Measurements from ENCODE around the gene KRT72. TPM values are rescaled to one million over a fixed set of nuclear protein-coding genes. Genes with fewer than 3 reads are reported as not detected.

Gene KRT72
- total RNA-seq, 1 donor from 2014 or later, result 0.09 TPM

DNA sequence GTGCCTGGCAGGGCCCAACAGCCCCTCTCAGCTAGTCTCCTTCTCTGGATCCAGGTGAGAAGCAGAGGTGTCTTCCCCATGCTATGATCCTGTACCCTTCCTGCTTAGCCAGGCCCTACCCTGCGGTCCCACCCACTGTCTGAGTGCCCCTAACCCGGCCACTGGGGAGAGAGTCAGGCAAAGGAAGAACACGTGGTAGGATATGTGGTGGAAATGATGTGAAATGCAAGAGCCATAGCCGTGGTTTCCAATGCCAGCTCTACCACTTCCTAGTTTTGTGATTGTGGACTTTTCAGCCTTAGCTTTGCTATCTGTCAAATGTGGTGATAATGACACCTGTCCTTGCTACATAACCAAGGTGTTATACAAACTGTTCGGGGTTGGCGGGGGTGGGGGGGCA, 34.9 kb upstream of the KRT72 start:
- H3K27ac Mint-ChIP-seq, result no peak overlapping the region
- peaks cover 18% of the 10 kb centered on the region for H3K27me3 Mint-ChIP-seq
- H3K36me3 Mint-ChIP-seq (ENCODE audit: low read depth), result no peaks in the 10 kb centered on the region
- no peak for DNase-seq
- peaks cover 20% of the 10 kb centered on the region for H3K4me1 Mint-ChIP-seq
- H3K9me3 Mint-ChIP-seq, result peaks cover 4% of the 10 kb centered on the region
- H3K4me3 Mint-ChIP-seq, result no peak overlapping the region
- intact Hi-C loops (cut with micrococcal nuclease), result no loop called here

DNA sequence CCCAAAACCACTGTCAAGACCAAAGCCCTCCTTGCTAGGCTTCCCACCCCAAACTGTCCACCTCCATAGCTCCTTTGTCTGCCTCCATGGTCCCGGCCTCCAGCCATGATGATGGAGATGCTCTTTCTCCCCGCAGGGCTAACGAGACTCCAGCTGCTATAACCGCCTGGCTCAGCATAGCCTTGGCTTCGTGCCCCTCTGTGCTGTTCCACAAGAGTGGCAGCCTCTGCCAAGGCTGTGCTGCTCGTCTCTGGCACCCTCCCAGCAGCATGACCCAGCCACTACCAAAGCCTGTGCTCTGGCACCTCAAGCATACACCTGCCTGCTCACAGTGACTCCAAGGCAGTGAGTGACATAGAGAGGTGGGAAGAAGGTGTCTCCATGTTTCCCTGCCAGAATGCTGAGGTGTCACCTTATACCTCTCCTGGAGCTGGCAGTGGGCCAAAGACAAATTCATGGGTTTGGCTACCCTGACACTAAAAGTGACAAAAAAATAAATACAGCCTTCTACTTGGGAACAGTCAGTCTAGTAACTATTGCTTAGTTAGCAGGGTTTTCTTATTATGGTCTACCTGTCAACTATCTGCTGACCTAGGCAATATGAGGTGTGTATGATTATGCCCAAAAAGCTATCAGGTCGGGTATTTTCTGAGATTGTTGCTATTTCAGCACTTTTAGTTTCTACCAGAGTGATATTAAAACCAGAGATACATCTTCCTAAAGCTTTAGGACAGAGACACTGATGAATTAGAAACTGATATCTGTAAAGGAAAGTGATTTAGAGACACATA, 33.2 kb upstream of the KRT72 start:
- intact Hi-C loops (cut with micrococcal nuclease), result no loop called here
- Mint-ChIP-seq H3K27me3 (peaks cover 12% of the 10 kb centered on the region), H3K27ac (peak overlapping the region; percentile 60), H3K4me1 (peaks cover 32% of the 10 kb centered on the region), H3K36me3 (ENCODE audit: low read depth) (no peaks in the 10 kb centered on the region), H3K4me3 (no peak overlapping the region), H3K9me3 (peaks cover 2% of the 10 kb centered on the region)
- DNase-seq, result no peak

DNA sequence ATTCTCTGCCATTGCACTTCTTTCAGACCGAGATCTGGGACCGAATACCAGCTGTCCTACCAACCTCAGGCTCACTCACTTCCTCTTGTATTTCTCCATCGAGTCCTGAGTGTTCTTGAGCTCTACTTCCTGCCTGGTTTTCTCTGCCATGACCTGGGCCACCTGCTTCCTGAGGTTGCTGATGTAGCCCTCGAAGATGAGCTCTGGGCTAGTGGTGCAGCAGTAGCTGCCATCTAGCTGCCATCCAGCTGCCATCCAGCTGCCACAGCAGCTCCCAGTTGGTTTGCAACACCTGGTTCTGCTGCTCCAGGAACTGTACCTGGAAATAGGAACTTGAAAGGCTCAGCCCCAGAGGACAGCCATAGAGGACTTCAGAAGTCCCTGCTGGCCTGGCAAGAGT, 32.1 kb upstream of the KRT72 start:
- intact Hi-C loops (cut with micrococcal nuclease), result no loop called here
- no peak overlapping the region for H3K27ac Mint-ChIP-seq
- H3K36me3 Mint-ChIP-seq (ENCODE audit: low read depth), result no peaks in the 10 kb centered on the region
- DNase-seq, result peak; percentile 78
- no peaks in the 10 kb centered on the region for H3K9me3 Mint-ChIP-seq
- H3K4me3 Mint-ChIP-seq, result no peak overlapping the region
- H3K4me1 Mint-ChIP-seq, result peaks cover 33% of the 10 kb centered on the region
- H3K27me3 Mint-ChIP-seq, result peaks cover 7% of the 10 kb centered on the region

DNA sequence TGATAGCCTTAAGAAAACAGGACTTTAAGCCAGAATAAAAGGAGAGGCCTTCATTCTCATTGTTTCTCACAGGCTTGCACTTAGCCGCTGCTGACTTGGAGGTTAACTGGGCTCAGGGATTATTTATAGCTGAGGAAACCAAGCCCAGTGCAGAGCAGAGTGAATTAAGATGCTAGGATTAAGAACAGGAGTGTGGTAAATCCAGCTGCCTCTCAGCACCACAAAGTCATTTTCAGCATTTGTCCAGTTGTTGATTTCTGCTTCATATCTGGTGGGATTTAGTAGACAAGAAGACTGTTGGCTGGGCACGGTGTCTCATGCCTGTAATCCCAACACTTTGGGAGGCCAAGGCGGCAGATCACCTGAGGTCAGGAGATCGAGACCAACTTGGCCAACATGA, 31.4 kb upstream of the KRT72 start:
- Mint-ChIP-seq H3K4me3 (no peak overlapping the region), H3K36me3 (ENCODE audit: low read depth) (no peaks in the 10 kb centered on the region), H3K9me3 (no peaks in the 10 kb centered on the region), H3K4me1 (peaks cover 34% of the 10 kb centered on the region), H3K27ac (no peak overlapping the region), H3K27me3 (peaks cover 6% of the 10 kb centered on the region)
- no peak for DNase-seq
- intact Hi-C loops (cut with micrococcal nuclease), result no loop called here

DNA sequence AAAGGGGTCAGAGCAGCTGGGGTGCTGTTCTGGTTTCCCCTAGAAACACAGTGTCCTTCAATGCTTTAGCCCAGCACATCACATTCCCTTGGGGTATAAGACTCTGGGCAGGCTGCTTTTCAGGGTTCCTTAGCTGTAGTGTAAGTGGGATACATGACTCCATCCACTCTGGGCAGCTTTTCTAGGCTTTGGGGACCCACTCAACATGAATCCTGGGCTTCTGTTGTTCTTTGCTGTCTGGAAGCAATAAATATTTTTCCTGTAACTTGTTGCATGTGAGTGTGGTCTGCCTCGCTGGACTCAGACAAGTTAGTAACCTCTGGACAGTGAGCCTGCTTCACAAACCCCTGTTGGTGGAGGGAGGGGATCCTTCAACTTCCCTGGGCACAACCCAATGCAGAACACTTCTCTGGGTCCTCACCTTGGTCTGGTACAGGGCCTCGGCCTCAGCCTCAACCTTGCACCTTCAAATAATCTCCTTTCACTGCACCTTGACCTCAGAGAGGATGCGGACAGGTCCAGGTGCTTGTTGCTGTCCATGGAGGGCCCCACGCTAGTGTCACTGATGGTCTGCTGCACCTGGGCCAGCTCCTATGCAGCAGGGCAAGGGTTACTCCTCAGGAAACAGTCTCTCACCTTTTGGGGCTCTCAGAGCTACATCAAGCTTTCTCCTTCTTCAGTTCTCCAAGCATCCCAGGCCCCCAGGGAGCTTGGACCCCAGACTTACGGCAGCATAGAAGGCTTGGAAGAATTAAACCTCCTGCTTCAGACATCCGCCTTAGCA, 30.6 kb upstream of the KRT72 start:
- intact Hi-C loops (cut with micrococcal nuclease), result no loop called here
- DNase-seq, result no peak
- H3K27me3 Mint-ChIP-seq, result peaks cover 5% of the 10 kb centered on the region
- peaks cover 37% of the 10 kb centered on the region for H3K4me1 Mint-ChIP-seq
- no peaks in the 10 kb centered on the region for H3K9me3 Mint-ChIP-seq
- no peaks in the 10 kb centered on the region for H3K36me3 Mint-ChIP-seq (ENCODE audit: low read depth)
- no peak overlapping the region for H3K4me3 Mint-ChIP-seq
- H3K27ac Mint-ChIP-seq, result no peak overlapping the region

DNA sequence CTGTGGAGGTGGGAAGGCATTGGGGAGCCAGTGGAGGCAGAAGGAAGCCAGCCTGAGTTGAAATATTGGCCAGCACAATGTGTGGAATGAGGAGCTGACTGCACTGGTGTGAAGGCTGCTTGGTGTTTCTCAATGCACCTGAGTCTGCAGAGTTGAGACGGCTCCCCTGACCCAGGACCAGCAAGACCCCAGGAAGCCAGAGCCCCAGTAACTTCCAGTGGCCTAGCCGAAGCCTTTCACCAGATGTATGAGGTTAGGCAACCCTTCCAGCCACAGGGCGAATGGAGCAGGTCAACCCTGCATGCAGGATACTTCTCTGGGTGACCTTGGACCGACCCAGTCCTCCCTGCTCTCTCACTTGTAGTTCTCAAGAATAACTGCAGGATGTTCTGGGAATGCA, 30.0 kb upstream of the KRT72 start:
- Mint-ChIP-seq H3K9me3 (no peaks in the 10 kb centered on the region), H3K36me3 (ENCODE audit: low read depth) (no peaks in the 10 kb centered on the region), H3K4me1 (peaks cover 35% of the 10 kb centered on the region), H3K27me3 (peaks cover 2% of the 10 kb centered on the region), H3K4me3 (no peak overlapping the region), H3K27ac (no peak overlapping the region)
- no peak for DNase-seq
- intact Hi-C loops (cut with micrococcal nuclease), result no loop called here

DNA sequence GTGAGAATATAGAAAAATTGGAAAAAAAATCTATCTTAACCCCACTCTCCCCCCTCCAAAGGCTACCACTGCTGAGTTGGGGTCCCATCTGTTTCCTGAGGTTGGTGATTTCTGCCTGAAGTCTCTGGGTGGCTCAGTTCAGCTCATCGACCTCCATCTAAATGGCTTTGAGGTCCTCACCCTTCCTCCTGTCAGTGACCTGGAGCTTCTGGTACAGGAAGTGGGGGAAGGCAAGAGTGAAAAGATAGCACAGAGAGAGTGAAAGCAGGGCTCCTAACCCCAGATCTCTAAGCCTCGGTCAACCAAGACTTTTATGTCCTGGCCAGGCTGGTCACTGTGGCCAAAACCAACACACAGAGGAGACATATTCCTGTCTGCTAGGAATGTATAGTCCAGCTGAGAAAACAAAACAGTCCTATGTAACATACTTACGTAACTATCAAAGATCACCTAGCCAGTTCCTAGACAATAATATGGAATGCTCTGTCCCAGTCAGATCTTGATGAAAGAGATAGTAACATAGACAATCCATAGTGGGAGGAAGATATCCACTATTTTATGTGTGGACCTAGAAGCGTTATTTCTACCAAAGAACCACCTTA, 29.4 kb upstream of the KRT72 start:
- H3K4me1 Mint-ChIP-seq, result peaks cover 35% of the 10 kb centered on the region
- H3K27ac Mint-ChIP-seq, result peak overlapping the region; percentile 48
- intact Hi-C loops (cut with micrococcal nuclease), result no loop called here
- no peaks in the 10 kb centered on the region for H3K9me3 Mint-ChIP-seq
- peaks cover 2% of the 10 kb centered on the region for H3K27me3 Mint-ChIP-seq
- DNase-seq, result no peak
- H3K36me3 Mint-ChIP-seq (ENCODE audit: low read depth), result no peaks in the 10 kb centered on the region
- H3K4me3 Mint-ChIP-seq, result peak overlapping the region; percentile 10

DNA sequence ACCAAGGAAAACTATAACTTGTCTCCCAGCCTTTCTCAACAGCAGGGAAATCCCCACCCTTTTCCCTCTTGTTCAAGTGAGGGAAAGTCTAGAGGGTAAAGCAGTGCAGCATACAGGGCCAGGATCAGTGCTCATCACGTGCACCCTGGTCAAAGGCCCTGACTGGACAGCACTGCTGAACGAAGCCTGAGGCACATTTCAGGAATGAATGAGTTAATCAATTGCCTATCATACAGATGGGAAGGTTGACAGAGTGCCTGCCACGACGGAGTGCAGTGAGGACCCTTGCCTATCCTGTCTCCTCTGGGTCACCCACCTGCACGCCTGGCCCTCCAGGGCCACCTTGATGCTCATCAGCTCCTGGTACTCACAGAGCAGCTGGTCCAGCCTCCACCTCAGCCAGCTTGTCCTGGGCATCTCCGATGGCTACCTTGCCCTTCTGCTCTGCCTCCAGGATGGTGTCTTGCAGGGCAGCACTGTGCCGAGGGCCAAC, 28.8 kb upstream of the KRT72 start:
- H3K27me3 Mint-ChIP-seq, result peaks cover 4% of the 10 kb centered on the region
- H3K27ac Mint-ChIP-seq, result no peak overlapping the region
- peaks cover 34% of the 10 kb centered on the region for H3K4me1 Mint-ChIP-seq
- intact Hi-C loops (cut with micrococcal nuclease), result no loop called here
- no peak for DNase-seq
- no peaks in the 10 kb centered on the region for H3K36me3 Mint-ChIP-seq (ENCODE audit: low read depth)
- no peaks in the 10 kb centered on the region for H3K9me3 Mint-ChIP-seq
- peak overlapping the region; percentile 10 for H3K4me3 Mint-ChIP-seq

DNA sequence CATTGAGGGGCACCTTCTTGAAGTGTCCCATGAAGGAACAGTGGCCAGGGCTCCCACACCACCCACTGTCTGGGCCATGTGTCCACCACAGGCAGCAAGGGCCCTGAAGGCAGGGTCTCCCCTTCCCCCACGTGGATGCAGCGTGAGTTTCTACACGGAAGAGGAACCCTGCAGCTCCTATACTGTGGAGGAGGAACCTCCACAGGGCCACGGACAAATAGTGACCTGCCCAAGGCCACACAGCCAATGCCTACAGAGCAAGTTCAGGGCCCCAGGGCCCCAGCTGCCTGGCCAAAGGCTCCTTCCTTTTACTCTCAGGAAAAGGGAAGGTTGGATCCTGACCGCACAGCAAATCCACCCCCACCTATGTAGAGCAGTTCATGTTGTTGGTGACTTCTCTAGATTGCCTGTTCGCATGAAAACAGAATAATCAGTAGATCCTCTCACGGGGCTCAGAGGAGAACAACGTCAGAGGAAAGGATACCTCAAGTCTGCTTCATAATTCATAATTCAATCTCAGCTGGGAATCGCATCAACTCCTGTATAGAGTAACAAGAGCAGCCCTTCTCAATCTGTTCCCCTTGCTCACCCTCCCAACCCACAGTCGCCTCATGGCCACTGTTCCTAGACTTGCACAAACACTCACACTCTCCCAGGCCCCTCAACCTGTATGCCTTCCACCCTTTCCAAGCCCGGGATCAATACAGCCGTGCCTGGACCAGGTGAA, 28.2 kb upstream of the KRT72 start:
- no peaks in the 10 kb centered on the region for H3K9me3 Mint-ChIP-seq
- no peak for DNase-seq
- peaks cover 32% of the 10 kb centered on the region for H3K4me1 Mint-ChIP-seq
- H3K4me3 Mint-ChIP-seq, result no peak overlapping the region
- peaks cover 6% of the 10 kb centered on the region for H3K27me3 Mint-ChIP-seq
- no peak overlapping the region for H3K27ac Mint-ChIP-seq
- no peaks in the 10 kb centered on the region for H3K36me3 Mint-ChIP-seq (ENCODE audit: low read depth)
- intact Hi-C loops (cut with micrococcal nuclease), result no loop called here

DNA sequence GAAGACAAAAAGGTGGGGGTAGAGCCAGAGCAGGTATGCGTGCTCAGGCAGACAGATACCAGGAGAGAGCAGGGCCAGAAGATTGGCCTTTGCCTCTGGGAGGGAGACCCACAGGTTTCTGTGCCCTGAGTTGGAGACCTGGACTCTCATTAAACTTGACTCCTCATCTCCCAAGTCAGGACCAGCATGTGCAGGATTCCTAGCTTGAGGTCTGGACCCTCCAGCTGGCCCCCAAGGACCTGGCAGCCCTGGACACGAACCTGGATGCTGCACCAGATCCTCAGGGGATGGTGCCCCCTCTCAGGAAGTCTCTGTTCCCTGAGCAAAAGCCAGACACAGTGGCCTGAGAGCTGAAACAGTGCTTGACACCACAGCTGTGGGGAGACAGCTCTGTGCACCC, 27.6 kb upstream of the KRT72 start:
- Mint-ChIP-seq H3K4me1 (peaks cover 26% of the 10 kb centered on the region), H3K4me3 (no peak overlapping the region), H3K9me3 (no peaks in the 10 kb centered on the region), H3K36me3 (ENCODE audit: low read depth) (no peaks in the 10 kb centered on the region), H3K27me3 (peaks cover 4% of the 10 kb centered on the region), H3K27ac (no peak overlapping the region)
- DNase-seq, result no peak
- intact Hi-C loops (cut with micrococcal nuclease), result no loop called here

DNA sequence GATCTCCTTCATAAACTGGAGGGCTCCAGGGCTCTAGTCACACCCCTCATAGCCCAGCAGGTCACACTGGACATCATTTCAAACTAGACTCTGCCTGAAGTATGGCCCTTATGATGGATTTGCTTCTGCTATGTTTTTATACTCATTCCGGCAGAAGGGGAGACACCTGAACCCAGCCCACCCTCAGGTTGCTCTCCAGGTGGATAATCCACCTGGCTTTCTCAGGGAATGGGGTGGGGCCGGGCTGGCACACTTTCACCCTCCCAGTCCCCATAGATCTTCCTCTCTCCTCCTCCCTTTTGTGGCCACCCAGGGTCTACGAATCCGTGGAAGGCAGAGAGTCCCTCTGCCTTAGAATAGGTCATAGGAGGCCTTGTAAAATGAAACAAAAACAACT, 26.8 kb upstream of the KRT72 start:
- no peak overlapping the region for H3K4me3 Mint-ChIP-seq
- intact Hi-C loops (cut with micrococcal nuclease), result no loop called here
- H3K9me3 Mint-ChIP-seq, result no peaks in the 10 kb centered on the region

DNA sequence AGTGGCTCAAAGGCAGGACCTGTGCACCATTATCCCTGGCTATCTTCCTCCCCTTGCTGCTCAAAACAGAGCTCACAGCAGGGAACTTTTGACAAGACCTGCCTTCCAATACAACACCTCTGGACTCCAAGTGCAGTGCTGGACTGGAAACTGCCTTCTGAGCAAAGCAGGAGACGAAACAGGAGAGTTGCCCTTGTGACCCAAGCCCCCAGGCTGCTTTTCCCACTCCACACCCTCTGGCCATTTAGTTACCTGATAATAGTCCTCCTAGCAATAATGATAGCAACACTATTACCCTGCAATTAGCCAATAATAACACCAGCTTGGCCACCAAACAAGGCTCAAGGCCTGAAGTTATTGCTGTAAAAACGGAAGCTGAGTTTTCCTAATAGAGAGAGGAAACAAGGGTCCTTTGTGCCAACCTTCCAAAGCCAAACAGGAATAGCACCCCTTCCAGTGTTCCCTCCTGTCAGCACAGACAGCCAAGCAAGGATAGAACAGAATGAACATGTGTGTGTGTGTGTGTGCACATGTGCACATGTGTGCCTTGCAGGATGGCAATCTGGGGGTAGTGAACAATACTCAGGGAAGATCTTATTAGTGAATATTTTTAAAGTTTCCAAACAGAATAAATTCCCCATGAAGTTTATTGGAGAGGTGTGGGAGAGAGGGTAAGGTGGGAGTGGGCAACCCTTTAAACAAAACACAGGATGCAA, 26.3 kb upstream of the KRT72 start:
- Mint-ChIP-seq H3K4me1 (peaks cover 20% of the 10 kb centered on the region), H3K9me3 (no peaks in the 10 kb centered on the region), H3K27me3 (peaks cover 6% of the 10 kb centered on the region), H3K36me3 (ENCODE audit: low read depth) (no peaks in the 10 kb centered on the region), H3K4me3 (no peak overlapping the region), H3K27ac (no peak overlapping the region)
- no peak for DNase-seq
- intact Hi-C loops (cut with micrococcal nuclease), result no loop called here

More for the DNA sequence above, 26.8 kb upstream of the KRT72 start:
- Mint-ChIP-seq H3K36me3 (ENCODE audit: low read depth) (no peaks in the 10 kb centered on the region), H3K27ac (no peak overlapping the region), H3K4me1 (peaks cover 20% of the 10 kb centered on the region), H3K27me3 (peaks cover 6% of the 10 kb centered on the region)
- no peak for DNase-seq

DNA sequence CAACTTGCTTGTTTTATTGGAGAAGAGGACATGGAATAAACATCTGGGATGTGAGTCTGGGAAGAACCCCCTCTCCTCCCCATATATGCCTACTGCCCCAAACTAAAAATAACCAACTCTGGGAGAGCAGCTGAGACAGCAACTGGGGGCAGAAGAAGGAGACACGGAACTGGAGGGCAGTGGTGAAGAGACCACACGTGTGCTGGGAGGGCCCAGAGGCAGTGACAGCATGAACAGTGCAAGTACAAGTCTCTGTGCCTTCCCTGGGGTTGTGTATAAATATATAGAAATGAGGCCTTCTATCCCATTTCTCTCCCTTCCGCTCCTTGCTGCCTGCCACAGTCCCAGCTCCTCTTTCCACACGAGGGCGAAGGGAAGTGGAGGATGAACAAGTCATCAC, 21.1 kb upstream of the KRT72 start:
- intact Hi-C loops (cut with micrococcal nuclease), result no loop called here
- Mint-ChIP-seq H3K27me3 (peaks cover 12% of the 10 kb centered on the region), H3K27ac (no peak overlapping the region), H3K4me3 (no peak overlapping the region), H3K4me1 (peaks cover 8% of the 10 kb centered on the region), H3K36me3 (ENCODE audit: low read depth) (no peaks in the 10 kb centered on the region), H3K9me3 (no peaks in the 10 kb centered on the region)
- DNase-seq, result no peak

Data from activated CD4-positive, alpha-beta T cell treated with anti-CD3 and anti-CD28 coated beads, Interleukin-2, amount 10 ng/mL, durations not matched to agents 24 days and 14 days (primary cell).